Measurements from ENCODE around the gene BSPH1. TPM values are rescaled to one million over a fixed set of nuclear protein-coding genes. Genes with fewer than 3 reads are reported as not detected.

Gene BSPH1
- total RNA-seq: not detected
- not detected for polyA plus RNA-seq
- long read RNA-seq, donor 1: 0 reads
- long read RNA-seq, donor 2: 0 reads
- long read RNA-seq, donor 3: 0 reads
- long read RNA-seq, donor 4: 0 reads

GRCh38 chr19:47992070-47992469, at the start of gene BSPH1:
TSS of gene BSPH1 (minus strand) at chr19:47992170. CDS start at chr19:47992081, 89 bp downstream.
- Histone ChIP-seq H3K4me1 (ENCODE audit: control insufficient read depth, insufficient read depth, low read length) (no peaks in the 10 kb centered on the region), H3K4me3 (ENCODE audit: low read length) (no peak within 1 kb of the TSS), H3K27me3 (ENCODE audit: control insufficient read depth, insufficient read depth) (no peaks in the 10 kb centered on the region), H3K9me3 (ENCODE audit: control insufficient read depth, low read length) (no peaks in the 10 kb centered on the region), H3K27ac (ENCODE audit: low read length) (no peak within 1 kb of the TSS)
- DNase-seq (no peak), ATAC-seq (no peak)
- WGBS: 50% methylated on average over 2 of the region's 2 CpGs
- intact Hi-C loops (cut with DNase I): no loop called here

DNA sequence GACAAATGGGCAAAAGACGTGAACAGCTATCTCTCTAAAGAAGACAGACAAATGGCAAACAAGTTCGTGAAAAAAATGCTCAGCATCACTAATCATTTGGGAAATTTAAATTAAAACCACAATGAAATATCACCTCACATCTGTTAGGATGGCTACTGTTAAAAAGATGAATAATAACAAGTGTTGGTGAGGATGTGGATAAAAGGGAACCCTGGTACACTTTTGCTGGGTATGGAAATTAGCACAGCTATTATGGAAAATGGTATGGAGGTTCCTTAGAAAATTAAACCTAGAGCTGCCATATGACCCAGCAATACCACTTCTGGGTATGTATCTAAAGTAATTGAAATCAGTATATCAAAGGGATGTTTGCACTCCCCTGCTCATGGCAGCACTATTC, 44.8 kb upstream of the BSPH1 start:
- 88% methylated on average over 2 of the region's 2 CpGs for WGBS
- H3K4me1 ChIP-seq (ENCODE audit: control insufficient read depth, insufficient read depth, low read length): no peaks in the 10 kb centered on the region
- intact Hi-C loops (cut with DNase I): no loop called here
- ATAC-seq: no peak
- H3K9me3 ChIP-seq (ENCODE audit: control insufficient read depth, low read length): no peaks in the 10 kb centered on the region
- no peak for DNase-seq
- H3K27me3 ChIP-seq (ENCODE audit: control insufficient read depth, insufficient read depth): no peaks in the 10 kb centered on the region
- H3K4me3 ChIP-seq (ENCODE audit: low read length): no peak overlapping the region
- no peak overlapping the region for H3K27ac ChIP-seq (ENCODE audit: low read length)

DNA sequence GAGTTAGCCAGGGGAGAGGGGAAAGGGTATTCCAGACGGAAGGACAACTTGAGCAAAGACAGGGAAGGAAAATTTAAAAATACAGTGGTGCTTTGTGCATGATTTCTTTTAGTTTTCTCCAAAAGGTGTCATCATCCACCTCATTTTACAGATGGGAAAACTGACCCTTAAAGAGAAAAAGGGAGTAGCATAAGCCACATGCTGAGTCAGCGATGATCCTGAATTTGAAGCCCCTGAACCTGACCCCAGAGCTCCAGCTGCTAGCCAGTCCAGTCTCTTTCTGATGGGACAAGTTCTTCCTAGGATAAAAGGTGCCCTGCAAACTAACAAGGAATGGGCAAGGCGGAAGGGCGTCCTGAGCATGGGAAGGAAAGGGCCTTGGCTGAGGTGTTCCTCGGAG, 41.6 kb upstream of the BSPH1 start:
- intact Hi-C loops (cut with DNase I): no loop called here
- H3K4me1 ChIP-seq (ENCODE audit: control insufficient read depth, insufficient read depth, low read length): no peaks in the 10 kb centered on the region
- H3K27me3 ChIP-seq (ENCODE audit: control insufficient read depth, insufficient read depth): peaks cover 2% of the 10 kb centered on the region
- no peaks in the 10 kb centered on the region for H3K9me3 ChIP-seq (ENCODE audit: control insufficient read depth, low read length)
- no peak overlapping the region for H3K4me3 ChIP-seq (ENCODE audit: low read length)
- no peak overlapping the region for H3K27ac ChIP-seq (ENCODE audit: low read length)
- ATAC-seq (no peak), DNase-seq (no peak)
- 67% methylated on average over 5 of the region's 5 CpGs for WGBS

DNA sequence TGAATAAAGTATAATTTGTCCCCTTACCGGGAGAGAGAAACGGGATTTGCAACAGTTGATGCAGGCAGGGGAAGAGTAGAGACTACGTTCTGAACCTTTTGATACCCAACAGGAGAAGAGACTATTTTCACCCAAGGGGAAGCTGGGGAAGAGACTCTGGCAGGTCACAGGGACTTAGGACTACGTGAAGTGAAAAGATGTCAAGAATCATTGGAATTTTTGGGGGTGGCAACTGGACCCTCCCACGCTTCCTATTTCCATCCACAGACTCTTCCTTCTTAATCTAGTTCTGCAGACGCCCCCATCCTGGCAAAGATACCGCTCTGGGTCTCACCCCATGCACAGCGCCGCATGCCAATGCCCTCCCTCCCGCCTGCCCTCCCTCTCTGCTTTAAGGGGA, 38.1 kb upstream of the BSPH1 start:
- no peak for ATAC-seq
- no peak for DNase-seq
- intact Hi-C loops (cut with DNase I): no loop called here
- Histone ChIP-seq H3K27ac (ENCODE audit: low read length) (no peak overlapping the region), H3K9me3 (ENCODE audit: control insufficient read depth, low read length) (no peaks in the 10 kb centered on the region), H3K4me3 (ENCODE audit: low read length) (no peak overlapping the region), H3K27me3 (ENCODE audit: control insufficient read depth, insufficient read depth) (peaks cover 2% of the 10 kb centered on the region), H3K4me1 (ENCODE audit: control insufficient read depth, insufficient read depth, low read length) (no peaks in the 10 kb centered on the region)
- WGBS: 51% methylated on average over 10 of the region's 10 CpGs

DNA sequence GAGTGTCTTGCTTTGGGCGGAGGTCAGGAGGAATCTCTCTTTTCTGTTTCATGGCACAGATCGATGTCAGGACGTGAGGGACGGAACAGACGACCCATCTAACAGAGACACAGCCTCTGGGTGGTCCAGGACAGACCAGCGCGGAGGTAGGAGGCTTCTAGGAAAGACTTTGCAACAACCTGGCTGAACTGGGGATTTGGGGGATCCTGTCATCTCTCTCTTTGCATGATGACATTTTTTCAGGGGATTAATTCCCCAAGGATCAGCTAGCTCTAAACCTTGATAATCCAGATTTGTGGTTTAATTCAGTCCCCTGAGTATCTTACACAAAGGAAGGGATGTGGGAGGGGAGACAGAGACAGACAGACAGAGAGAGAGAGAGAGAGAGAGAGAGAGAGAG, 37.5 kb upstream of the BSPH1 start:
- no peaks in the 10 kb centered on the region for H3K4me1 ChIP-seq (ENCODE audit: control insufficient read depth, insufficient read depth, low read length)
- no peak for ATAC-seq
- peaks cover 2% of the 10 kb centered on the region for H3K27me3 ChIP-seq (ENCODE audit: control insufficient read depth, insufficient read depth)
- H3K9me3 ChIP-seq (ENCODE audit: control insufficient read depth, low read length): no peaks in the 10 kb centered on the region
- intact Hi-C loops (cut with DNase I): no loop called here
- DNase-seq: no peak
- H3K4me3 ChIP-seq (ENCODE audit: low read length): no peak overlapping the region
- WGBS: 78% methylated on average over 7 of the region's 7 CpGs
- H3K27ac ChIP-seq (ENCODE audit: low read length): no peak overlapping the region

- H3K27ac ChIP-seq (ENCODE audit: low read length): no peak overlapping the region
- intact Hi-C loops (cut with DNase I): no loop called here
- no peaks in the 10 kb centered on the region for H3K4me1 ChIP-seq (ENCODE audit: control insufficient read depth, insufficient read depth, low read length)
- 73% methylated on average over 3 of the region's 3 CpGs for WGBS
- H3K27me3 ChIP-seq (ENCODE audit: control insufficient read depth, insufficient read depth): peaks cover 2% of the 10 kb centered on the region
- ATAC-seq (no peak), DNase-seq (no peak)
- H3K9me3 ChIP-seq (ENCODE audit: control insufficient read depth, low read length): no peaks in the 10 kb centered on the region
- H3K4me3 ChIP-seq (ENCODE audit: low read length): no peak overlapping the region
These were observed 33.5 kb upstream of the BSPH1 start for GRCh38 chr19:48025480-48025879.

DNA sequence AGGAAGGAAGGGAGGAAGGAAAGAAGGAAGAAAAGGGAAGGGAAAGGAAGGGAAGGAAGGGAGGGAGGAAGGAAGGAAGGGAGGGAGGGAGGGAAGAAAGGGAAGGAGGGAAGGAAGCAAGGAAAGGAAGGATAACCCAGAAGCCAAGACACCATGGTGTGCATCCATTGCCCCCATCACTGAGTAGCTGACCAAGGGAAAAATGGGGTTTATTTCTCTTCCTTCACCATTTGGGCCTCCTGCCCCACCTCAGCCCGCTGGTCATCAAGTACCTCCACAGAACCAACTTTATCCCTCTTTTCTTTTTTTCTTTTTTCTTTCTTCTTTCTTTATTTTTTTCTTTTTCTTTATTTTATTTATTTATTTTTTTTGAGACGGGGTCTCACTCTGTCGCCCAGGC, 31.5 kb upstream of the BSPH1 start:
- Histone ChIP-seq H3K27me3 (ENCODE audit: control insufficient read depth, insufficient read depth) (no peaks in the 10 kb centered on the region), H3K9me3 (ENCODE audit: control insufficient read depth, low read length) (no peaks in the 10 kb centered on the region), H3K4me1 (ENCODE audit: control insufficient read depth, insufficient read depth, low read length) (no peaks in the 10 kb centered on the region), H3K4me3 (ENCODE audit: low read length) (no peak overlapping the region), H3K27ac (ENCODE audit: low read length) (no peak overlapping the region)
- intact Hi-C loops (cut with DNase I): no loop called here
- no peak for ATAC-seq
- DNase-seq: no peak
- 89% methylated on average over 3 of the region's 3 CpGs for WGBS

GRCh38 chr19:48023011-48023410, 31.0 kb upstream of the BSPH1 start:
- intact Hi-C loops (cut with DNase I): no loop called here
- H3K4me3 ChIP-seq (ENCODE audit: low read length): no peak overlapping the region
- H3K27me3 ChIP-seq (ENCODE audit: control insufficient read depth, insufficient read depth): no peaks in the 10 kb centered on the region
- no peaks in the 10 kb centered on the region for H3K9me3 ChIP-seq (ENCODE audit: control insufficient read depth, low read length)
- no peaks in the 10 kb centered on the region for H3K4me1 ChIP-seq (ENCODE audit: control insufficient read depth, insufficient read depth, low read length)
- ATAC-seq (no peak), DNase-seq (no peak)
- H3K27ac ChIP-seq (ENCODE audit: low read length): no peak overlapping the region
- WGBS: 63% methylated on average over 2 of the region's 2 CpGs

GRCh38 chr19:48020686-48021085, 28.7 kb upstream of the BSPH1 start:
- H3K27ac ChIP-seq (ENCODE audit: low read length): no peak overlapping the region
- no peaks in the 10 kb centered on the region for H3K4me1 ChIP-seq (ENCODE audit: control insufficient read depth, insufficient read depth, low read length)
- intact Hi-C loops (cut with DNase I): no loop called here
- WGBS: 77% methylated on average over 3 of the region's 3 CpGs
- ATAC-seq (no peak), DNase-seq (no peak)
- no peaks in the 10 kb centered on the region for H3K9me3 ChIP-seq (ENCODE audit: control insufficient read depth, low read length)
- no peak overlapping the region for H3K4me3 ChIP-seq (ENCODE audit: low read length)
- H3K27me3 ChIP-seq (ENCODE audit: control insufficient read depth, insufficient read depth): no peaks in the 10 kb centered on the region

- Histone ChIP-seq H3K9me3 (ENCODE audit: control insufficient read depth, low read length) (no peaks in the 10 kb centered on the region), H3K27me3 (ENCODE audit: control insufficient read depth, insufficient read depth) (no peaks in the 10 kb centered on the region), H3K4me1 (ENCODE audit: control insufficient read depth, insufficient read depth, low read length) (no peaks in the 10 kb centered on the region), H3K27ac (ENCODE audit: low read length) (no peak overlapping the region), H3K4me3 (ENCODE audit: low read length) (no peak overlapping the region)
- no peak for ATAC-seq
- intact Hi-C loops (cut with DNase I): no loop called here
- DNase-seq: no peak
- 87% methylated on average over 11 of the region's 11 CpGs for WGBS
These were observed 19.2 kb upstream of the BSPH1 start for GRCh38 chr19:48010932-48011758.

GRCh38 chr19:48006762-48007161, 14.8 kb upstream of the BSPH1 start:
- intact Hi-C loops (cut with DNase I): no loop called here
- ATAC-seq: no peak
- no peaks in the 10 kb centered on the region for H3K4me1 ChIP-seq (ENCODE audit: control insufficient read depth, insufficient read depth, low read length)
- H3K4me3 ChIP-seq (ENCODE audit: low read length): no peak overlapping the region
- no peaks in the 10 kb centered on the region for H3K27me3 ChIP-seq (ENCODE audit: control insufficient read depth, insufficient read depth)
- H3K9me3 ChIP-seq (ENCODE audit: control insufficient read depth, low read length): no peaks in the 10 kb centered on the region
- WGBS: 83% methylated on average over 6 of the region's 6 CpGs
- no peak overlapping the region for H3K27ac ChIP-seq (ENCODE audit: low read length)
- DNase-seq: no peak
